ENCODE results near the gene CHERP. TPM values are rescaled to one million over a fixed set of nuclear protein-coding genes. Genes with fewer than 3 reads are reported as not detected.

Gene CHERP
- polyA plus RNA-seq, 2 of the 4 experiments (the other 2 are of a cell fraction), result 4.4 to 24.4 TPM

DNA sequence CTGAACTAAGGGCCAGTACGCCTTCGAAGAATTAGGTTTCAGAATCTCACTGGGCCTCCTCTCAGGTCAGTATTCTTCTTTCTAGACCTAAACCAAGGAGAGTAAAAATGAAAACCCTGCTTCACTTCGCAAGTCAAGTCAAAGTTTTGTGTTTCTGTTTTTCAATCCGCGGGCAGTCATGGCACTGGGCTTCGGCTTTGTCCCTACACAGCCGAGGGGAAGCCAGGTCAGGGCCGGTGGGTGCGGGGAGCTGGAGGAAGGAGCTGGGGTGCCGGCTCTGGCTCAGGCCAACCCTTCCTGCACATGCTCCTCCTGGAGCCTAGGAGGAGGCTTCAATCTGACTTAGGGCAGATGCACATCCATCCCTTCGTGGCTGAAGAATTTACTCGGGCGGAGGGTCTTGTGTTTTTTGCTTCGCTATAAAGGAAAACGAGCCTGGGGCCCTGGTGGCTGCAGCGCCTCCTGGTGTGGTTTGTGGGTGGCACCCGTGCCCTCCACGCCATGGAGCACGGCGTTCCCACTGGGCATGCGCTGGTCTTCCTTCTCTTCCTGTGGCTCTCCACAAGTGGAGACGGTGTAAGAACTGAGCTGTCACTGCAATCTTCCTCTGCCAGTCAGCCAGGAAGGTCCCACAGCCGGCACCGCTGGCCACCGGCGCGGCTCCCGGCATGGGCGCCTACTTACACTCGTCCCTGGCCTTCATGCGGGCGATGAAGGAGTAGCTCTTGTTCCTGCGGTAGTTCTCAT lies 23.6 kb downstream of the CHERP start:
- H3K27ac ChIP-seq, result no peak overlapping the region
- WGBS (ENCODE audit: missing lambda C conversion rate), result 94% methylated on average over 32 of the region's 33 CpGs
- ATAC-seq (0 out of 6 replicates have a peak, but pooled peaks of 1 of the 2 experiments have one; percentile 12), DNase-seq (ENCODE audit: low read depth in 1 of 2, low spot score in 1 of 2) (no peak), FAIRE-seq (no peak)
- TF ChIP-seq, protein P1, sequence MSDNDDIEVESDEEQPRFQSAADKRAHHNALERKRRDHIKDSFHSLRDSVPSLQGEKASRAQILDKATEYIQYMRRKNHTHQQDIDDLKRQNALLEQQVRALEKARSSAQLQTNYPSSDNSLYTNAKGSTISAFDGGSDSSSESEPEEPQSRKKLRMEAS (IDR thresholded peaks at IDR 0.05), result no peak
- TF ChIP-seq ZSCAN20 (CRISPR knock-in tag; IDR thresholded peaks at IDR 0.05) (no peak), EHMT2 (IDR thresholded peaks at IDR 0.05; ENCODE audit: low read depth) (no peak), RARB (CRISPR knock-in tag; IDR thresholded peaks at IDR 0.05) (no peak), RNF2 (IDR thresholded peaks at IDR 0.05; ENCODE audit: borderline replicate concordance, low read depth) (no peak), RAD21 (conservative IDR thresholded peaks at IDR 0.05 in 1 of 2, IDR thresholded peaks at IDR 0.05 in 1 of 2) (no peak), TP53 (CRISPR knock-in tag; IDR thresholded peaks at IDR 0.05) (no peak), SREBF2 (IDR thresholded peaks at IDR 0.05) (no peak), CBX2 (IDR thresholded peaks at IDR 0.05; ENCODE audit: borderline replicate concordance, low read depth) (no peak), FOXS1 (CRISPR knock-in tag; IDR thresholded peaks at IDR 0.05) (no peak), EP300 (IDR thresholded peaks at IDR 0.05) (no peak), ZNF302 (CRISPR knock-in tag; IDR thresholded peaks at IDR 0.05) (no peak), BHLHE40 (IDR thresholded peaks at IDR 0.05; ENCODE audit: low read depth, low read length) (no peak), MAZ (IDR thresholded peaks at IDR 0.05; ENCODE audit: borderline replicate concordance, low read depth, low read length) (no peak)
- TF ChIP-seq, protein P2, sequence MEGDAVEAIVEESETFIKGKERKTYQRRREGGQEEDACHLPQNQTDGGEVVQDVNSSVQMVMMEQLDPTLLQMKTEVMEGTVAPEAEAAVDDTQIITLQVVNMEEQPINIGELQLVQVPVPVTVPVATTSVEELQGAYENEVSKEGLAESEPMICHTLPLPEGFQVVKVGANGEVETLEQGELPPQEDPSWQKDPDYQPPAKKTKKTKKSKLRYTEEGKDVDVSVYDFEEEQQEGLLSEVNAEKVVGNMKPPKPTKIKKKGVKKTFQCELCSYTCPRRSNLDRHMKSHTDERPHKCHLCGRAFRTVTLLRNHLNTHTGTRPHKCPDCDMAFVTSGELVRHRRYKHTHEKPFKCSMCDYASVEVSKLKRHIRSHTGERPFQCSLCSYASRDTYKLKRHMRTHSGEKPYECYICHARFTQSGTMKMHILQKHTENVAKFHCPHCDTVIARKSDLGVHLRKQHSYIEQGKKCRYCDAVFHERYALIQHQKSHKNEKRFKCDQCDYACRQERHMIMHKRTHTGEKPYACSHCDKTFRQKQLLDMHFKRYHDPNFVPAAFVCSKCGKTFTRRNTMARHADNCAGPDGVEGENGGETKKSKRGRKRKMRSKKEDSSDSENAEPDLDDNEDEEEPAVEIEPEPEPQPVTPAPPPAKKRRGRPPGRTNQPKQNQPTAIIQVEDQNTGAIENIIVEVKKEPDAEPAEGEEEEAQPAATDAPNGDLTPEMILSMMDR (IDR thresholded peaks at IDR 0.05), result no peak
- POLR2A ChIA-PET, result no interaction called here
- H3K4me2 ChIP-seq, result no peak overlapping the region
- H3K4me1 ChIP-seq, result no peaks in the 10 kb centered on the region
- H3K4me3 ChIP-seq, result no peak overlapping the region
- CTCF ChIA-PET, result interaction anchor here (2.2 kb wide), 1 partner anchor 9 kb away, joined by 13 read pairs; no protein-coding TSS in a partner anchor
- H3K9me3 ChIP-seq, result no peaks in the 10 kb centered on the region

DNA sequence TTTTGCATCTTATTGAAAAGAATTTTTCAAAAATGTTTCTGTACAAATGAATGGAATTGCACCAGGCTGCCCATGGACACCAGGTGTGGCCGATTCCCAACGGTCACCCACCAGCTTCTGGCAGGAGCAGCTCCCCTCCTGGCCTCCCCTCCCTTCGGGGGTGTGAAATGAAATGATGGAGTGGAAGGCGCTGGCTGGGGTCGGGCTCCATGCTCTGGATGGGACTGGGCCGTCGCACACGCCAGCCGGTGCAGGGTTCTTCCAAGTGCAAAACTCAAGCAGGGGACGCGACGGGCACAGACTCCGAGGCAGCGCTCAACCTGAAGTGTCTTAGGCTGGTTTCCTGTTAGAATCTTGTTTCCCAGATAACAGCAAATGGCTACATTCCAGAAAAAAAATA lies 24.2 kb downstream of the CHERP start:
- Histone ChIP-seq H3K4me3 (no peak overlapping the region), H3K4me2 (no peak overlapping the region), H3K27ac (no peak overlapping the region), H3K4me1 (no peaks in the 10 kb centered on the region), H3K9me3 (no peaks in the 10 kb centered on the region)
- TF ChIP-seq FOSB (CRISPR knock-in tag; IDR thresholded peaks at IDR 0.05), result no peak
- TF ChIP-seq CBX8 (IDR thresholded peaks at IDR 0.05), result no peak
- TF ChIP-seq POLR2AphosphoS2 (conservative IDR thresholded peaks at IDR 0.05; ENCODE audit: low read length), result no peak
- TF ChIP-seq FOXS1 (CRISPR knock-in tag; IDR thresholded peaks at IDR 0.05), result no peak
- TF ChIP-seq, protein P3, sequence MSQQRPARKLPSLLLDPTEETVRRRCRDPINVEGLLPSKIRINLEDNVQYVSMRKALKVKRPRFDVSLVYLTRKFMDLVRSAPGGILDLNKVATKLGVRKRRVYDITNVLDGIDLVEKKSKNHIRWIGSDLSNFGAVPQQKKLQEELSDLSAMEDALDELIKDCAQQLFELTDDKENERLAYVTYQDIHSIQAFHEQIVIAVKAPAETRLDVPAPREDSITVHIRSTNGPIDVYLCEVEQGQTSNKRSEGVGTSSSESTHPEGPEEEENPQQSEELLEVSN (IDR thresholded peaks at IDR 0.05; ENCODE audit: borderline replicate concordance, low read depth), result no peak
- TF ChIP-seq, protein P1 (IDR thresholded peaks at IDR 0.05), result no peak
- TF ChIP-seq NPAS2 (CRISPR knock-in tag; IDR thresholded peaks at IDR 0.05; ENCODE audit: borderline replicate concordance), result no peak
- TF ChIP-seq EHF (CRISPR knock-in tag; IDR thresholded peaks at IDR 0.05), result no peak
- no peak for TF ChIP-seq HOXB5 (CRISPR knock-in tag; IDR thresholded peaks at IDR 0.05)
- no peak for TF ChIP-seq NR3C1 (IDR thresholded peaks at IDR 0.05)
- no peak for TF ChIP-seq HEYL (CRISPR knock-in tag; IDR thresholded peaks at IDR 0.05)
- TF ChIP-seq, protein P4, sequence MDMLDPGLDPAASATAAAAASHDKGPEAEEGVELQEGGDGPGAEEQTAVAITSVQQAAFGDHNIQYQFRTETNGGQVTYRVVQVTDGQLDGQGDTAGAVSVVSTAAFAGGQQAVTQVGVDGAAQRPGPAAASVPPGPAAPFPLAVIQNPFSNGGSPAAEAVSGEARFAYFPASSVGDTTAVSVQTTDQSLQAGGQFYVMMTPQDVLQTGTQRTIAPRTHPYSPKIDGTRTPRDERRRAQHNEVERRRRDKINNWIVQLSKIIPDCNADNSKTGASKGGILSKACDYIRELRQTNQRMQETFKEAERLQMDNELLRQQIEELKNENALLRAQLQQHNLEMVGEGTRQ (IDR thresholded peaks at IDR 0.05), result no peak
- no peak for TF ChIP-seq FOSL2 (IDR thresholded peaks at IDR 0.05)
- TF ChIP-seq FOSL2 (CRISPR knock-in tag; IDR thresholded peaks at IDR 0.05), result no peak
- no peak for TF ChIP-seq PHF8 (IDR thresholded peaks at IDR 0.05; ENCODE audit: borderline replicate concordance, low read depth)
- TF ChIP-seq JUN (IDR thresholded peaks at IDR 0.05), result no peak
- ATAC-seq (no peak), FAIRE-seq (no peak), DNase-seq (ENCODE audit: low read depth in 1 of 2, low spot score in 1 of 2) (no peak)
- ChIA-PET POLR2A (no interaction called here), CTCF (interaction anchor here (0.6 to 2.2 kb wide), 4 partner anchors 9 to 87 kb away, joined by 3 to 13 read pairs (median 4); no protein-coding TSS in a partner anchor)
- WGBS (ENCODE audit: missing lambda C conversion rate), result 83% methylated on average over 12 of the region's 14 CpGs
